Measurements from ENCODE around the gene MPDU1.
A peak's percentile ranks its signal among the peaks of the same experiment; 100 is the strongest.

MPDU1 gene

GRCh38 chr17:7606280-7606679 is 22.6 kb downstream of the MPDU1 start:
- Histone ChIP-seq H3K9ac (no peak overlapping the region), H3K9me3 (ENCODE audit: control insufficient read depth, low read length) (no peaks in the 10 kb centered on the region), H3K36me3 (ENCODE audit: control insufficient read depth, insufficient read depth, low read length) (no peaks in the 10 kb centered on the region), H3K4me2 (ENCODE audit: low read length) (no peak overlapping the region), H2AFZ (no peak overlapping the region), H3K27me3 (ENCODE audit: control insufficient read depth, insufficient read depth, low read length) (no peaks in the 10 kb centered on the region), H3K79me2 (peaks cover 30% of the 10 kb centered on the region), H3K4me3 (ENCODE audit: low read depth, low read length) (no peak overlapping the region), H3K4me1 (no peaks in the 10 kb centered on the region), H3K27ac (no peak overlapping the region)
- TF ChIP-seq CTCF (IDR thresholded peaks at IDR 0.05), result no peak

- no peak overlapping the region for H3K27ac ChIP-seq
- no peak overlapping the region for H3K9ac ChIP-seq
- no peak overlapping the region for H3K4me3 ChIP-seq (ENCODE audit: low read depth, low read length)
Measured at GRCh38 chr17:7610641-7611040, 27.0 kb downstream of the MPDU1 start.

GRCh38 chr17:7611635-7612293 is 28.1 kb downstream of the MPDU1 start:
- Histone ChIP-seq H3K4me3 (ENCODE audit: low read depth, low read length) (peak overlapping the region; percentile 45), H2AFZ (no peak overlapping the region), H3K9ac (no peak overlapping the region), H3K9me3 (ENCODE audit: control insufficient read depth, low read length) (no peaks in the 10 kb centered on the region), H3K4me2 (ENCODE audit: low read length) (peak overlapping the region; percentile 52), H3K79me2 (peaks cover 50% of the 10 kb centered on the region), H3K4me1 (peaks cover 8% of the 10 kb centered on the region), H3K36me3 (ENCODE audit: control insufficient read depth, insufficient read depth, low read length) (no peaks in the 10 kb centered on the region), H3K27me3 (ENCODE audit: control insufficient read depth, insufficient read depth, low read length) (no peaks in the 10 kb centered on the region), H3K27ac (no peak overlapping the region)
- TF ChIP-seq CTCF (IDR thresholded peaks at IDR 0.05), result no peak

More at GRCh38 chr17:7610641-7611040, 27.0 kb downstream of the MPDU1 start:
- TF ChIP-seq CTCF (IDR thresholded peaks at IDR 0.05), result no peak
- Histone ChIP-seq H3K79me2 (peaks cover 52% of the 10 kb centered on the region), H3K9me3 (ENCODE audit: control insufficient read depth, low read length) (no peaks in the 10 kb centered on the region), H3K27me3 (ENCODE audit: control insufficient read depth, insufficient read depth, low read length) (no peaks in the 10 kb centered on the region), H3K4me2 (ENCODE audit: low read length) (no peak overlapping the region), H3K36me3 (ENCODE audit: control insufficient read depth, insufficient read depth, low read length) (no peaks in the 10 kb centered on the region), H2AFZ (no peak overlapping the region), H3K4me1 (peaks cover 8% of the 10 kb centered on the region)

- H3K27me3 ChIP-seq (ENCODE audit: control insufficient read depth, insufficient read depth, low read length), result no peaks in the 10 kb centered on the region
- peaks cover 46% of the 10 kb centered on the region for H3K79me2 ChIP-seq
- H3K36me3 ChIP-seq (ENCODE audit: control insufficient read depth, insufficient read depth, low read length), result no peaks in the 10 kb centered on the region
- H3K9me3 ChIP-seq (ENCODE audit: control insufficient read depth, low read length), result no peaks in the 10 kb centered on the region
- no peak overlapping the region for H3K9ac ChIP-seq
- H3K4me1 ChIP-seq, result peaks cover 8% of the 10 kb centered on the region
- H3K27ac ChIP-seq, result no peak overlapping the region
- no peak for TF ChIP-seq CTCF (IDR thresholded peaks at IDR 0.05)
- peak overlapping the region; percentile 45 for H3K4me3 ChIP-seq (ENCODE audit: low read depth, low read length)
- peak overlapping the region; percentile 52 for H3K4me2 ChIP-seq (ENCODE audit: low read length)
- H2AFZ ChIP-seq, result no peak overlapping the region
Measured at GRCh38 chr17:7612294-7612640, 28.6 kb downstream of the MPDU1 start.
